Measurements from ENCODE around the gene SSTR5. TPM values are rescaled to one million over a fixed set of nuclear protein-coding genes. Genes with fewer than 3 reads are reported as not detected.

SSTR5 gene
- total RNA-seq, 1 donor from 2014 or later: 22.6 TPM

- Histone ChIP-seq H3K27ac (replicated peaks) (no peak overlapping the region), H3K27me3 (ENCODE audit: low read depth) (peaks cover 96% of the 10 kb centered on the region), H3K36me3 (no peaks in the 10 kb centered on the region), H3K9me3 (replicated peaks) (no peaks in the 10 kb centered on the region), H3K4me1 (no peaks in the 10 kb centered on the region), H3K4me3 (no peak overlapping the region)
- TF ChIP-seq CTCF (IDR thresholded peaks at IDR 0.05; ENCODE audit: borderline replicate concordance): no peak
- intact Hi-C loops (cut with micrococcal nuclease): no loop called here
- DNase-seq: no peak
These were observed 41.5 kb downstream of the SSTR5 start for GRCh38 chr16:1113889-1114526.

GRCh38 chr16:1116693-1117077 is 44.1 kb downstream of the SSTR5 start:
- no peak for TF ChIP-seq CTCF (IDR thresholded peaks at IDR 0.05; ENCODE audit: borderline replicate concordance)
- Histone ChIP-seq H3K27me3 (ENCODE audit: low read depth) (peaks cover 96% of the 10 kb centered on the region), H3K27ac (replicated peaks) (no peak overlapping the region), H3K4me1 (no peaks in the 10 kb centered on the region), H3K36me3 (no peaks in the 10 kb centered on the region), H3K9me3 (replicated peaks) (no peaks in the 10 kb centered on the region), H3K4me3 (no peak overlapping the region)
- DNase-seq: no peak
- intact Hi-C loops (cut with micrococcal nuclease): no loop called here

- Histone ChIP-seq H3K36me3 (no peaks in the 10 kb centered on the region), H3K4me3 (no peak overlapping the region), H3K4me1 (no peaks in the 10 kb centered on the region), H3K27me3 (ENCODE audit: low read depth) (peaks cover 96% of the 10 kb centered on the region), H3K27ac (replicated peaks) (no peak overlapping the region), H3K9me3 (replicated peaks) (no peaks in the 10 kb centered on the region)
- no peak for TF ChIP-seq CTCF (IDR thresholded peaks at IDR 0.05; ENCODE audit: borderline replicate concordance)
- intact Hi-C loops (cut with micrococcal nuclease): no loop called here
- DNase-seq: no peak
These were observed 44.8 kb downstream of the SSTR5 start for GRCh38 chr16:1117176-1117900.

- intact Hi-C loops (cut with micrococcal nuclease): no loop called here
- peaks cover 96% of the 10 kb centered on the region for H3K27me3 ChIP-seq (ENCODE audit: low read depth)
- TF ChIP-seq CTCF (IDR thresholded peaks at IDR 0.05; ENCODE audit: borderline replicate concordance): no peak
These were observed 45.4 kb downstream of the SSTR5 start for GRCh38 chr16:1117926-1118325.

GRCh38 chr16:1119129-1119528 is 46.6 kb downstream of the SSTR5 start:
- intact Hi-C loops (cut with micrococcal nuclease): no loop called here
- TF ChIP-seq CTCF (IDR thresholded peaks at IDR 0.05; ENCODE audit: borderline replicate concordance): no peak
- Histone ChIP-seq H3K36me3 (no peaks in the 10 kb centered on the region), H3K27me3 (ENCODE audit: low read depth) (peaks cover 100% of the 10 kb centered on the region), H3K4me3 (no peak overlapping the region), H3K27ac (replicated peaks) (no peak overlapping the region), H3K9me3 (replicated peaks) (no peaks in the 10 kb centered on the region), H3K4me1 (no peaks in the 10 kb centered on the region)
- no peak for DNase-seq

More at GRCh38 chr16:1117926-1118325, 45.4 kb downstream of the SSTR5 start:
- no peak overlapping the region for H3K27ac ChIP-seq (replicated peaks)
- H3K36me3 ChIP-seq: no peaks in the 10 kb centered on the region
- H3K9me3 ChIP-seq (replicated peaks): no peaks in the 10 kb centered on the region
- H3K4me3 ChIP-seq: no peak overlapping the region
- DNase-seq: no peak
- H3K4me1 ChIP-seq: no peaks in the 10 kb centered on the region

Measured in left ventricle myocardium inferior (tissue), 1 donor.